HepG2 (cell line): ENCODE measurements around the gene SPP1. TPM values are rescaled to one million over a fixed set of nuclear protein-coding genes. Genes with fewer than 3 reads are reported as not detected.

Experiments used
- ARID2 ChIP-seq: sonication (generic); formaldehyde crosslinking; IDR thresholded peaks from 2 replicates; pipeline ENCODE4 v1.8.1; 2022; ENCODE audit warnings: mild to moderate bottlenecking, missing genetic modification reagents, borderline replicate concordance
- ARNT ChIP-seq: fragments of 450-650 bp; IDR thresholded peaks from 2 replicates; pipeline ENCODE4 v1.6.1; 2017
- FIP1L1 ChIP-seq: fragments of 200-400 bp; formaldehyde crosslinking; IDR thresholded peaks from 2 replicates; pipeline ENCODE4 v1.6.1; 2018; ENCODE audit warnings: low read depth, mild to moderate bottlenecking, low read length, moderate library complexity, borderline replicate concordance; ENCODE audit not compliant: insufficient read depth
- MAZ ChIP-seq, 2 experiments: sonication (generic) in 1 of 2; formaldehyde crosslinking in 1 of 2; IDR thresholded peaks; 2 replicates each; pipeline versions ENCODE4 v1.5.0 to v1.6.1; 2012 to 2020; ENCODE audit warnings: low read depth in 2 of 2, mild to moderate bottlenecking in 2 of 2, borderline replicate concordance in 1 of 2, improper control_type of control experiment in 1 of 2, low read length in 1 of 2, missing genetic modification reagents in 1 of 2, moderate library complexity in 1 of 2
- NFE2L1 ChIP-seq: sonication (generic); formaldehyde crosslinking; IDR thresholded peaks from 2 replicates; pipeline ENCODE4 v1.4.0; 2020; ENCODE audit warnings: missing genetic modification reagents, mild to moderate bottlenecking, borderline replicate concordance
- NR1H2 ChIP-seq: sonication (generic); formaldehyde crosslinking; IDR thresholded peaks from 2 replicates; pipeline ENCODE4 v1.8.1; 2022; ENCODE audit warnings: low read depth, missing genetic modification reagents, borderline replicate concordance
- NRL ChIP-seq: sonication (generic); formaldehyde crosslinking; IDR thresholded peaks from 2 replicates; pipeline ENCODE4 v1.5.0; 2020; ENCODE audit warnings: missing genetic modification reagents, mild to moderate bottlenecking, moderate library complexity, borderline replicate concordance
- RNF2 ChIP-seq: fragments of 450-650 bp; conservative IDR thresholded peaks from 2 replicates; pipeline ENCODE4 v1.6.1; 2016; ENCODE audit warnings: low read depth
- RORA ChIP-seq: sonication (generic); formaldehyde crosslinking; IDR thresholded peaks from 2 replicates; pipeline ENCODE4 v1.5.0; 2020; ENCODE audit warnings: mild to moderate bottlenecking, missing genetic modification reagents, moderate library complexity
- TEAD2 ChIP-seq: sonication (generic); formaldehyde crosslinking; IDR thresholded peaks from 2 replicates; pipeline ENCODE4 v1.9.0; 2021; ENCODE audit warnings: missing genetic modification reagents
- TEAD3 ChIP-seq: optimal IDR thresholded peaks from 2 replicates; pipeline ENCODE3; 2016; ENCODE audit warnings: borderline replicate concordance
- WIZ ChIP-seq: sonication (generic); formaldehyde crosslinking; IDR thresholded peaks from 2 replicates; pipeline ENCODE4 v1.5.1; 2020; ENCODE audit warnings: mild to moderate bottlenecking, missing genetic modification reagents
- ZNF331 ChIP-seq: sonication (generic); formaldehyde crosslinking; IDR thresholded peaks from 2 replicates; pipeline ENCODE4 v1.4.0; 2020; ENCODE audit warnings: missing genetic modification reagents
- ZNF569 ChIP-seq: sonication (generic); formaldehyde crosslinking; IDR thresholded peaks from 2 replicates; pipeline ENCODE4 v1.5.0; 2020; ENCODE audit warnings: mild to moderate bottlenecking, missing genetic modification reagents, moderate library complexity, borderline replicate concordance
- ZNF598 ChIP-seq: sonication (generic); formaldehyde crosslinking; IDR thresholded peaks from 2 replicates; pipeline ENCODE4 v1.5.1; 2020; ENCODE audit warnings: mild to moderate bottlenecking, missing genetic modification reagents, borderline replicate concordance
- polyA plus RNA-seq, 8 experiments: library from polyadenylated mRNA; depleted of rRNA in 3 of 8; stranded (reverse) in 7 of 8; unstranded in 1 of 8; fragments of >200 nt; fragmentation: Illumina TruSeq in 4 of 8; extraction: Trizol in 4 of 8; gene quantifications; 2 replicates each; pipeline versions ENCODE4 v1.2.1 to v1.2.3, GENCODE V29; 2011 to 2016; ENCODE audit warnings: low read depth in 4 of 8, missing spikeins in 1 of 8, mixed read lengths in 1 of 8; ENCODE audit not compliant: insufficient read depth in 1 of 8
- total RNA-seq, 5 experiments: library from RNA; depleted of rRNA; stranded (reverse); fragments of >200 nt; fragmentation: Illumina TruSeq; extraction: Trizol; gene quantifications; 2 replicates each; pipeline ENCODE4 v1.2.3, GENCODE V29; 2016; ENCODE audit warnings: low read depth in 1 of 5
- TF ChIP-seq, protein P1 (sequence below): sonication (generic); formaldehyde crosslinking; IDR thresholded peaks from 2 replicates; pipeline ENCODE4 v1.5.0; 2020; ENCODE audit warnings: mild to moderate bottlenecking, missing genetic modification reagents
- TF ChIP-seq, protein P2 (sequence below): sonication (generic); formaldehyde crosslinking; conservative IDR thresholded peaks from 2 replicates; pipeline ENCODE4 v1.8.0; 2022; ENCODE audit warnings: mild to moderate bottlenecking, moderate library complexity, missing genetic modification reagents
- TF ChIP-seq, protein P3 (sequence below): sonication (generic); formaldehyde crosslinking; IDR thresholded peaks from 2 replicates; pipeline ENCODE4 v1.4.0; 2020; ENCODE audit warnings: mild to moderate bottlenecking, missing genetic modification reagents
- TF ChIP-seq, protein P4 (sequence below): sonication (generic); formaldehyde crosslinking; IDR thresholded peaks from 2 replicates; pipeline ENCODE4 v1.5.0; 2020; ENCODE audit warnings: mild to moderate bottlenecking, missing genetic modification reagents

Gene SPP1
- total and polyA plus RNA-seq, 2 of the 13 experiments (the other 11 are each of a cell fraction or from before 2014, with no cell fraction given): 682 to 788 TPM

DNA sequence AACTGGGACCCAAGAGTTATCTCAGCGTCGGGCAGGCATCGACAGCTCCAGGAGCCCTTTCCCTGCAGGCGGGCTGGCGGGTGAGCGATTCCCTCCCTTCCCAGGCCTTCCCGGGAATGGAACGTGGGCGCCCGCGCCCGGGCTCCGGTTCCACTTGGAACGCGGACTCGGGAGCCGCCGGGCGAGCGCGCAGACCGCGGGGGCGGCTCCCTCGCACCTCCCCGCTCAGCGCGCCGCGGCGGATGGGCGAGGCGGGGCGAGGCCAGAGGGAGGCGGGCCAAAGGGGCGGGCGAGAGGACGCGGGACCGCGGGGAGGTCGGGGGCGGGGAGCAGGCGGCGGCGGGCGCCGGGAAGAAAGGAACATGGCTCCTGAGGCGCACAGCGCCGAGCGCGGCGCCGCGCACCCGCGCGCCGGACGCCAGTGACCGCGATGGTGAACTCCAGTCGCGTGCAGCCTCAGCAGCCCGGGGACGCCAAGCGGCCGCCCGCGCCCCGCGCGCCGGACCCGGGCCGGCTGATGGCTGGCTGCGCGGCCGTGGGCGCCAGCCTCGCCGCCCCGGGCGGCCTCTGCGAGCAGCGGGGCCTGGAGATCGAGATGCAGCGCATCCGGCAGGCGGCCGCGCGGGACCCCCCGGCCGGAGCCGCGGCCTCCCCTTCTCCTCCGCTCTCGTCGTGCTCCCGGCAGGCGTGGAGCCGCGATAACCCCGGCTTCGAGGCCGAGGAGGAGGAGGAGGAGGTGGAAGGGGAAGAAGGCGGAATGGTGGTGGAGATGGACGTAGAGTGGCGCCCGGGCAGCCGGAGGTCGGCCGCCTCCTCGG is 32.0 kb downstream of the SPP1 start, which contains the start of gene PKD2 (continued):
- TF ChIP-seq, protein P1, sequence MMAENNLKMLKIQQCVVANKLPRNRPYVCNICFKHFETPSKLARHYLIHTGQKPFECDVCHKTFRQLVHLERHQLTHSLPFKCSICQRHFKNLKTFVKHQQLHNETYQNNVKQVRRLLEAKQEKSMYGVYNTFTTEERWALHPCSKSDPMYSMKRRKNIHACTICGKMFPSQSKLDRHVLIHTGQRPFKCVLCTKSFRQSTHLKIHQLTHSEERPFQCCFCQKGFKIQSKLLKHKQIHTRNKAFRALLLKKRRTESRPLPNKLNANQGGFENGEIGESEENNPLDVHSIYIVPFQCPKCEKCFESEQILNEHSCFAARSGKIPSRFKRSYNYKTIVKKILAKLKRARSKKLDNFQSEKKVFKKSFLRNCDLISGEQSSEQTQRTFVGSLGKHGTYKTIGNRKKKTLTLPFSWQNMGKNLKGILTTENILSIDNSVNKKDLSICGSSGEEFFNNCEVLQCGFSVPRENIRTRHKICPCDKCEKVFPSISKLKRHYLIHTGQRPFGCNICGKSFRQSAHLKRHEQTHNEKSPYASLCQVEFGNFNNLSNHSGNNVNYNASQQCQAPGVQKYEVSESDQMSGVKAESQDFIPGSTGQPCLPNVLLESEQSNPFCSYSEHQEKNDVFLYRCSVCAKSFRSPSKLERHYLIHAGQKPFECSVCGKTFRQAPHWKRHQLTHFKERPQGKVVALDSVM (CRISPR knock-in tag): 0 out of 2 replicates have a peak, but pooled peaks have one; percentile 34
- 0 out of 2 replicates have a peak, but pooled peaks have one; percentile 47 for TF ChIP-seq RNF2
- no peak for TF ChIP-seq ZNF569 (CRISPR knock-in tag)
- TF ChIP-seq NR1H2 (CRISPR knock-in tag): no peak
- no peak for TF ChIP-seq TEAD3 (CRISPR knock-in tag)
- TF ChIP-seq ARID2 (CRISPR knock-in tag): no peak
- TF ChIP-seq ARNT: no peak
- TF ChIP-seq MAZ (IDR thresholded peaks at IDR 0.05; ENCODE audit: borderline replicate concordance, low read depth, low read length): no peak
- peak; percentile 30; the same call in 1 of the 2 replicates for TF ChIP-seq MAZ (CRISPR knock-in tag; IDR thresholded peaks at IDR 0.05; ENCODE audit: low read depth)
- TF ChIP-seq WIZ (CRISPR knock-in tag): no peak
- TF ChIP-seq, protein P2, sequence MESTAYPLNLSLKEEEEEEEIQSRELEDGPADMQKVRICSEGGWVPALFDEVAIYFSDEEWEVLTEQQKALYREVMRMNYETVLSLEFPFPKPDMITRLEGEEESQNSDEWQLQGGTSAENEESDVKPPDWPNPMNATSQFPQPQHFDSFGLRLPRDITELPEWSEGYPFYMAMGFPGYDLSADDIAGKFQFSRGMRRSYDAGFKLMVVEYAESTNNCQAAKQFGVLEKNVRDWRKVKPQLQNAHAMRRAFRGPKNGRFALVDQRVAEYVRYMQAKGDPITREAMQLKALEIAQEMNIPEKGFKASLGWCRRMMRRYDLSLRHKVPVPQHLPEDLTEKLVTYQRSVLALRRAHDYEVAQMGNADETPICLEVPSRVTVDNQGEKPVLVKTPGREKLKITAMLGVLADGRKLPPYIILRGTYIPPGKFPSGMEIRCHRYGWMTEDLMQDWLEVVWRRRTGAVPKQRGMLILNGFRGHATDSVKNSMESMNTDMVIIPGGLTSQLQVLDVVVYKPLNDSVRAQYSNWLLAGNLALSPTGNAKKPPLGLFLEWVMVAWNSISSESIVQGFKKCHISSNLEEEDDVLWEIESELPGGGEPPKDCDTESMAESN (CRISPR knock-in tag): 0 out of 2 replicates have a peak, but pooled peaks have one; percentile 16
- no peak for TF ChIP-seq NFE2L1 (CRISPR knock-in tag)
- no peak for TF ChIP-seq RORA (CRISPR knock-in tag)
- TF ChIP-seq FIP1L1: no peak
- peak; percentile 18; the same call in 1 of the 2 replicates for TF ChIP-seq ZNF331 (CRISPR knock-in tag)
- TF ChIP-seq ZNF598: no peak
- TF ChIP-seq, protein P3, sequence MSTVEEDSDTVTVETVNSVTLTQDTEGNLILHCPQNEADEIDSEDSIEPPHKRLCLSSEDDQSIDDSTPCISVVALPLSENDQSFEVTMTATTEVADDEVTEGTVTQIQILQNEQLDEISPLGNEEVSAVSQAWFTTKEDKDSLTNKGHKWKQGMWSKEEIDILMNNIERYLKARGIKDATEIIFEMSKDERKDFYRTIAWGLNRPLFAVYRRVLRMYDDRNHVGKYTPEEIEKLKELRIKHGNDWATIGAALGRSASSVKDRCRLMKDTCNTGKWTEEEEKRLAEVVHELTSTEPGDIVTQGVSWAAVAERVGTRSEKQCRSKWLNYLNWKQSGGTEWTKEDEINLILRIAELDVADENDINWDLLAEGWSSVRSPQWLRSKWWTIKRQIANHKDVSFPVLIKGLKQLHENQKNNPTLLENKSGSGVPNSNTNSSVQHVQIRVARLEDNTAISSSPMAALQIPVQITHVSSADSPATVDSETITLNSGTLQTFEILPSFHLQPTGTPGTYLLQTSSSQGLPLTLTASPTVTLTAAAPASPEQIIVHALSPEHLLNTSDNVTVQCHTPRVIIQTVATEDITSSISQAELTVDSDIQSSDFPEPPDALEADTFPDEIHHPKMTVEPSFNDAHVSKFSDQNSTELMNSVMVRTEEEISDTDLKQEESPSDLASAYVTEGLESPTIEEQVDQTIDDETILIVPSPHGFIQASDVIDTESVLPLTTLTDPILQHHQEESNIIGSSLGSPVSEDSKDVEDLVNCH (CRISPR knock-in tag): no peak
- no peak for TF ChIP-seq TEAD2
- TF ChIP-seq, protein P4, sequence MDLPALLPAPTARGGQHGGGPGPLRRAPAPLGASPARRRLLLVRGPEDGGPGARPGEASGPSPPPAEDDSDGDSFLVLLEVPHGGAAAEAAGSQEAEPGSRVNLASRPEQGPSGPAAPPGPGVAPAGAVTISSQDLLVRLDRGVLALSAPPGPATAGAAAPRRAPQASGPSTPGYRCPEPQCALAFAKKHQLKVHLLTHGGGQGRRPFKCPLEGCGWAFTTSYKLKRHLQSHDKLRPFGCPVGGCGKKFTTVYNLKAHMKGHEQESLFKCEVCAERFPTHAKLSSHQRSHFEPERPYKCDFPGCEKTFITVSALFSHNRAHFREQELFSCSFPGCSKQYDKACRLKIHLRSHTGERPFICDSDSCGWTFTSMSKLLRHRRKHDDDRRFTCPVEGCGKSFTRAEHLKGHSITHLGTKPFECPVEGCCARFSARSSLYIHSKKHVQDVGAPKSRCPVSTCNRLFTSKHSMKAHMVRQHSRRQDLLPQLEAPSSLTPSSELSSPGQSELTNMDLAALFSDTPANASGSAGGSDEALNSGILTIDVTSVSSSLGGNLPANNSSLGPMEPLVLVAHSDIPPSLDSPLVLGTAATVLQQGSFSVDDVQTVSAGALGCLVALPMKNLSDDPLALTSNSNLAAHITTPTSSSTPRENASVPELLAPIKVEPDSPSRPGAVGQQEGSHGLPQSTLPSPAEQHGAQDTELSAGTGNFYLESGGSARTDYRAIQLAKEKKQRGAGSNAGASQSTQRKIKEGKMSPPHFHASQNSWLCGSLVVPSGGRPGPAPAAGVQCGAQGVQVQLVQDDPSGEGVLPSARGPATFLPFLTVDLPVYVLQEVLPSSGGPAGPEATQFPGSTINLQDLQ: 0 out of 2 replicates have a peak, but pooled peaks have one; percentile 47
- 0 out of 2 replicates have a peak, but pooled peaks have one; percentile 10 for TF ChIP-seq NRL
